Superior temporal gyrus (tissue), 1 donor: ENCODE measurements around the gene GRHL1.

Experiments
- DNase-seq: peaks from one replicate; pipeline ENCODE4 v3.0.0-alpha.2; 2016; ENCODE audit errors: extremely low spot score

GRHL1 gene

GRCh38 chr2:9971890-9972289 lies 20.4 kb downstream of the GRHL1 start:
- no peak for DNase-seq

DNA sequence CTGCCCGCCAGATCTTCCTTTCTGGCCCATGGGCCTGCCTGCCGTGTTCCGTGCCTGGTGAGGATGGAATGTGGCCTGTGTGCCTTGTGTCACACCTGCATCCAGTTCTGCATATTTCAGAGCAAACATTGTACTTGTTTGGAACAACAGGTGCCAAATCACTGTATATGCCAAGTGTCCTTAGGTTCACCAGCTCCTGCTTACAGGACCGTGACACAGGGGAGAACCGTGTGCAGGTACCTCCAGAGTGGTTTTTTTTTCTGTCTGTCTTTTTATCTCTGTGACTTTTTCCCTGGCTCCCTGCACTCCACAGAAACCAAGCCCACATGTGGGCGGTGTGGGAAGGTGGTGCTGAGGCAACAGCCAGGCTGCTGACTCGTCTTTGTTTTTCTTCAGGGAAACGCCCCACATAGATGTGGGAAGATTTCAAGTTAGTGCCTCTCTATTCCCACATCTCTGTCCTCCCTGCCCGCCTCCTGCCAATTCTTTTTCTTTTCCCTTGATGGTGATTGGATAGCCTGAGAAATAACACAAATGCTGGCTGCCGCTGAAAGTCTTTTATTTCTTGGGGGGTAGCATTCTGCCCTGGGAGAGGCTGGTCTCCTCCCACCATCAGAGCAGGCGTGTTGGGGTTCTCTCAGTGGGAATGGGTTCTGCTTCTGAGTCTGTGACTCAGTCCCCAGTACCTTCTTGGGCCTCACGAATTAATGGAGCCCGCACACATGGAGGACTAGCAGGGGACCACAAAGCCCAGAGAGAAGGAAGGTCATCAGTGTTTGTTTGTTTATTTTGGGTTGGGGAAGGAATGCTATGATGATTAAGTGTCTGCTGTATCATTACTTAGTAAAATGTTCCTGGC lies 21.4 kb downstream of the GRHL1 start:
- DNase-seq, result no peak

DNA sequence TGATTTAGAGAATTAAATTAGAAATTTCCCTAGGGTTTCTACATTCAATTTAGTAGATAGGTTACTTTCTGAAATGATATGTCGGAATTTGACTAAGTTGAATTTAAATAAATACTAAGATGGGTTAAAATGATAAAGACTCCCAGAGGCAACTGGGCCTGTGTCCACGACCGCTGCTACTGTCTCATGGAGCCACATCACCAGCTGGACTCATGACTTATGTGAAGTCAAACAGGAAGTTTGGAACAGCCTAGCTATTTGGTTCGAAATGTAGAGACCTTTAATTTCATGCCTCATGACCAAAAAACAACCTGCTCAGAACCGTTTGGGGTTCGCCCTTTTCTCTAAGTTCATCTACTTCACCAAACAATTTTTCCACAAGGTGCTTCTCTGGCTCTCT lies 22.2 kb downstream of the GRHL1 start:
- no peak for DNase-seq

GRCh38 chr2:9974343-9974742 lies 22.9 kb downstream of the GRHL1 start:
- DNase-seq, result no peak

GRCh38 chr2:9975328-9975727 lies 23.8 kb downstream of the GRHL1 start:
- no peak for DNase-seq

DNA sequence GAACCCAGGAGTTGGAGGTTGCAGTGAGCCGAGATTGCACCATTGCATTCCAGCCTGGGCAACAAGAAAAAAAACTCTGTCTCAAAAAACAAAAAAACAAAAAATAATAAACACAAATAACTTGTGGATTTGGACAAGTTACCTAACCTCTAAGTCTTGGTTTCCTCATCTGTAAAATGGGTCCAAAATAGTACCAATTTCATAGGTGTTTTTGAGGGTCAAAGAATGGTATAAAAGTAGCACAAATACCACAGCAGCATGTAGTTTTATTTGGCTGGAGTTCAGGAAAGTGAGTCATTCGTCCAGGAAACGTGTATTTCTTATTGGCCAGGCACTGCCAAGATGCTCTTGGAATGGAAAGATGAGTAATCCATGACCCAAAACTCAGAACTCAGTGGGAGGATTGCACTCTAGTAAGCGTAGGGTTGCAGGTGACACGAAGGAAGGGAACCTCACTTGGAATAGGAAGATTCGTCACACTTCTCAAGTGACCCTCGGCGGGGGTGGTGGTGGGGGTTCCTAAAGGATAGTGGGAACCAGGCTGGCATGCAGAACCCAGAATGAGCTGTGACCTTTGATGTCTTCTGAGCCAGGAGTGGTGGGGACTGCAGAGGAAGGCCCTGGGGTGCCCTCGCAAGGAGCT lies 24.4 kb downstream of the GRHL1 start:
- no peak for DNase-seq

- DNase-seq, result no peak
Observed at GRCh38 chr2:9979977-9980376, 28.5 kb downstream of the GRHL1 start.

DNA sequence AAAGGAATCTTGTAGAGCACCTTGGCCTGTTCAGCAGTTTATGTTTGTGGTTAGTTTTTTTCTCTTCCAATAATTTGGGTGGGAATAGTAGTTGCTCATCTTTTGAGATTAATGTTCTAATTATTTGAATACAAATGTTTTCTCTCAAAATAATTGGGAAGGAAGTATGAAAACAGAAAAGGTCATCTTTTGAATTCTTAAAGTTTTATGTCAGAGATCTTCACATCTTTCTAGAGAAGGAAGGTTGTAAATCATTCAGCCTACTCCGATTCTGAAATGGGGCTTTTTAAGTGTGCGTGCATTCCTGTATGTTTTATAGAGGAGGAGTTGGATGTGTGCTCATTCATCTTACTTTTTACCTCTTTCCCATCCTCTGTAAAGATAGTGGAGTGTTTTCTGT lies 29.0 kb downstream of the GRHL1 start:
- DNase-seq, result no peak

DNA sequence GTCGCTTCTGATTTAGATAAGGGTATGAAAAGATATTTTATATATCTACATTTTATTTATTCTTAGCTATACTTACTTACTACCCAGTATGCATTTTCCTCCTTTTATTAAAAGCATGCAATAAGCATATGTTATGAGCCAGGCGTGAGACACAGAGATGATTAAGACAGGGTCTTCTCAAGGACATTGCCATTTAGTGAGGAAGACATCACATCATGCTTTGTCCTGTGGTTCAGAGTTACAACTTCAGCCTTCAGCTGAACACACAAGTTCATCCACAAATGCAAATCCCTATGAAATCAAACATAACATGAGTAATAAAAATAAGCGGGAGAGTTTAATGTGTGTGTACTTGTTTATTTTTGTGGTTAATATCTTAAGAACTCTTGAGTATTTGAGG lies 30.2 kb downstream of the GRHL1 start:
- DNase-seq, result no peak

DNA sequence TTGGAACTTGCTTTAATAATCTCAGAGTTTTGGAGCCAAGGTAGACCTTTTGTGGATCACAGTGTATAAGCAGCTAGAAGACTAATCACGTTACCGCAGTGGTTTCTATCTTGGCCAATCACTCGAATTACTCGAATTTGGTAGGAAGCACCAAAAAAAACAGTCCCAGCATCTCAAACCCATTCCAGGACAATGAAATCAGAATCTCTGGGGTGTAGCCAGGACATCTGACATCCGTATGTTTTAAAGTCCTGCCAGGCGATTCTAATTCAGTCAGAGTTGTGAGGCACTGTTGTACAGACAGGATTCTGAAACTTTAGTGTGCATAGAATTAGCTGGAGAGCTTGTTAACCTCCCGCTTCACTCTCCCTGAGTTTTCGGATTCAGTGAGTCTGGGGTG lies 30.8 kb downstream of the GRHL1 start:
- DNase-seq, result no peak

DNA sequence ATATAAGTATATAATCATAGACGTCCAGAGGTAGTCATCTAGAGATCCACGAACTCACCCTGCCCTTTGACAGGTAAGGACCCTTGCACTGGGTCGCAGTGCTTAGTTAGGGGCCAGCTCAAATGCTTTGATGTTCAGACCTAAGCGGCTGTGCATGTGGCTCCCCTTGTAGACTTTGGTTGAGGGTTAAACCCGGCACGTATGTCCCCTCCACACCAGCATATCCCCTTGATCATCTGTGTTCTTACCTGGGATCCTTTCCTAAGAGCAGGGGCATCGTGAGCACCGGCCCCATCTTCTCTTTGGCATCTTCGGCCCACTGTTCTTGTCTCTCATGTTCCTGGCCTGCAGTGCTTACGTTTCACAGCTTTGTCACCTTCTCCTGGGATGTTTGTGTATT lies 31.4 kb downstream of the GRHL1 start:
- DNase-seq, result no peak

- DNase-seq, result no peak
Observed at GRCh38 chr2:9983401-9984216, 32.1 kb downstream of the GRHL1 start.

DNA sequence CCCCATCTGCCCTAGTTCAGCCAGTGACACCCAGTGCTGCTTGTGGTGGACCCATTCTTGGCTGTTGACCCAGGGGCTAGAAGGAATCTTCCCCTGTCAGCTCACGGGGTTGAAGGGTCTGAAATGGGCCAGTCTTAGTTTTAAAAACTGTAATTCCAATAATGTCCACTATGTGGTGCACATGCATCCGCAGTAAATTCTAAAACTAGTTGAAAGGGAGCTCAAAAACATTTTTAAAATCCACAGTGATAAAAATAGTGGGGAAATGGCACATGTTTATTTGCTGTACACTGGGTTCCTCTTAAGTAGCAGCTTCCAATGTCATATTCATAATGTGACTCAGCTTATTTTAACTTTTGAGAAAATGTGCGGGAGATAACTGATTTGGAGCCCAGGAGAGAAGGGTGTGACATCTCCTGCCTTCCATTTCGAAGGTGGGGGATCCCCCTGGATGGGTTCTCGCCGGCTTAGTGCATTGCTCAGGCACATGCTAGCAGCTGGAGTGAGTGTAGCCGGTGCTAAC lies 32.8 kb downstream of the GRHL1 start:
- DNase-seq, result peak; percentile 83

GRCh38 chr2:9984871-9985480 lies 33.5 kb downstream of the GRHL1 start:
- DNase-seq, result no peak

- DNase-seq, result no peak
Observed at GRCh38 chr2:9985531-9986328, 34.2 kb downstream of the GRHL1 start.

GRCh38 chr2:9988320-9988719 lies 36.8 kb downstream of the GRHL1 start:
- no peak for DNase-seq

- no peak for DNase-seq
Observed at GRCh38 chr2:9990736-9991135, 39.2 kb downstream of the GRHL1 start.

DNA sequence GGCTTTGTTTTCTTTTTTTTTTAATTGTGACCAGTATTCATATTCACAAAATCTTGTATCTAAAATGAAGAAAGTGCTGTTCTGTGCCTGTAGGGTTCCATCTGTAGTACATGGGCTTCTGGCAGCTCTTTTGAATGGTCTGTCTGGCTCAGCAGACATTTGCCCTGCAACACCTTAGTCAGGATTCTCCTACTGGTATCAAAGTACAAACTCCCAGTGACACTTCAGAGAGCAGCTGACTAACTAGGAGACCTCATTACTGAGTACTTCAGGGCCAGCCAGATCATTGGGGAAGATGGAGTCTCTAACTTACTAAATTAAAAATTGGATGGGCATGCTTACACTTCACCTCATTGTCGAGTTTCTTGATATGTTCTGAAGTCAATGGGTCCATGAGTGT lies 39.7 kb downstream of the GRHL1 start:
- no peak for DNase-seq

DNA sequence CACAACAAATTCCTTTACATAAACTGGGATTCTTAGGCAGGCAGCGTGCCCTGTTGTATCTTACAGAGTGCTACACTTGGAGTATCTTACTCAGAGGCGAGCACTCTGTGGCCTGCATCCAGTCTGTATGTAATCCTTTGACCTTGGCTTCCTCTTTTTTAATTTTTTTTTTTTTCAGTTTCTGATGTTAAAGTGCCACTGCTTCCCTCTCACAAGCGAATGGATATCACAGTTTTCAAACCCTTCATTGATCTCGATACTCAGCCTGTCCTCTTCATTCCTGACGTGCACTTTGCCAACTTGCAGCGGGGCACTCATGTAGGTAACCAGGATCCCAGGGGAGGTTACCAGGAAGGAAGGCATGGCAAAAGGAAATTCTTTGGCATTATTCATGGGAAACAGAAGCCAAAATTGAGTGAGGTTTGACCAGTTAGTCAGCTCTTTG lies 40.4 kb downstream of the GRHL1 start:
- no peak for DNase-seq

- no peak for DNase-seq
Observed at GRCh38 chr2:9992427-9993187, 41.1 kb downstream of the GRHL1 start.
